Erythroblast (primary cell): ENCODE measurements around the gene TUBG2.

Experiments used
- GATA1 ChIP-seq: IDR thresholded peaks from 2 replicates; pipeline ENCODE4 v1.6.1; 2011; ENCODE audit warnings: low read depth, mild to moderate bottlenecking, control low read depth, low read length, moderate library complexity
- POLR2A ChIP-seq: IDR thresholded peaks from 2 replicates; pipeline ENCODE4 v1.6.1; 2011; ENCODE audit warnings: mild to moderate bottlenecking, low read length

- TF ChIP-seq POLR2A (no peak), GATA1 (no peak)
Observed at GRCh38 chr17:42653179-42654124, 5.6 kb upstream of the TUBG2 start.
